Right lobe of liver (tissue), 6 donors: Measurements from ENCODE around the gene VPS35L. TPM values are rescaled to one million over a fixed set of nuclear protein-coding genes. Genes with fewer than 3 reads are reported as not detected.

ENCODE experiments used
- ATAC-seq, 4 donors: fragments of 200-7000 bp; cut with Tn5 transposase; one replicate each; pipeline ENCODE4 v1.9.1; 2020; ENCODE audit warnings: mild to moderate bottlenecking in 4 of 4, moderate library complexity in 4 of 4
- DNase-seq, 3 donors: peaks; one replicate each; pipeline ENCODE4 v3.0.0-alpha.2; 2020
- H3K27ac ChIP-seq, 3 donors: fragments of 200-600 bp; one replicate each; pipeline ENCODE4 v1.8.0; 2022
- H3K27me3 ChIP-seq, 2 donors: fragments of 200-600 bp; one replicate each; pipeline ENCODE4 v1.8.0; 2022
- H3K36me3 ChIP-seq, 4 donors: fragments of 200-600 bp; sonication (generic) in 1 of 4; one replicate each; pipeline versions ENCODE4 v1.5.1 to v1.8.0; 2017 to 2022; ENCODE audit warnings: control low read depth in 1 of 4
- H3K4me1 ChIP-seq, 4 donors: fragments of 200-600 bp; sonication (generic) in 1 of 4; one replicate each; pipeline versions ENCODE4 v1.5.1 to v1.8.0; 2017 to 2022; ENCODE audit warnings: control low read depth in 1 of 4
- H3K4me3 ChIP-seq, 3 donors: fragments of 200-600 bp; one replicate each; pipeline ENCODE4 v1.8.0; 2022
- H3K9me3 ChIP-seq, 4 donors: fragments of 200-600 bp; sonication (generic) in 1 of 4; one replicate each; pipeline versions ENCODE4 v1.5.1 to v1.8.0; 2017 to 2022; ENCODE audit warnings: control low read depth in 1 of 4
- CTCF ChIP-seq, 4 donors: fragments of 200-600 bp in 3 of 4; fragments of 450-650 bp in 1 of 4; IDR thresholded peaks; one replicate each; pipeline versions ENCODE4 v1.5.1 to v1.8.0; 2016 to 2022; ENCODE audit warnings: antibody characterized with exemption in 4 of 4, mild to moderate bottlenecking in 2 of 4
- POLR2A ChIP-seq: fragments of 450-650 bp; IDR thresholded peaks from one replicate; pipeline ENCODE4 v1.6.1; 2017; ENCODE audit warnings: antibody characterized with exemption, mild to moderate bottlenecking
- WGBS: methylation state at CpG from one replicate; pipeline ENCODE4 v1.1.6; 2018; ENCODE audit warnings: low coverage, low lambda C conversion rate; ENCODE audit not compliant: insufficient coverage; ENCODE audit errors: missing lambda C conversion rate; 5-methylcytosine and 5-hydroxymethylcytosine counted together
- intact Hi-C, 2 donors: fragments of 100-400 bp; cut with DNase I; formaldehyde crosslinking; loops; one replicate each; pipeline versions ENCODE4 v1.11.2 to v1.14.1; 2022
- total RNA-seq, 6 experiments: library from RNA; depleted of rRNA in 2 of 6; stranded (reverse); fragments of >200 nt in 2 of 6; fragmentation: NEBNext Ultra II Directional in 3 of 6; extraction: Animal tissue kit (Norgen Biotek cat#: 25700) in 3 of 6; gene quantifications; one replicate each; pipeline versions ENCODE4 v1.1.0 to v1.2.4, GENCODE V29; 2016 to 2023
- donor health status: DM: no; HTN: yes; CAD: no.
- donor health status: DM: no; HTN: no; CAD: no.
- donor health status: DM: no; HTN: no; CAD: no.
- donor health status: DM: no; HTN: yes; CAD: no.
- donor health status: DM: no; HTN: yes; CAD: no.

Gene VPS35L
- total RNA-seq, 6 experiments from 2014 or later = 19.3 to 24.3 (median 20.4) TPM

- H3K4me1 ChIP-seq = no peaks in the 10 kb centered on the region
- 94% methylated on average over 10 of the region's 10 CpGs for WGBS
- no peaks in the 10 kb centered on the region for H3K27me3 ChIP-seq
- no peak for TF ChIP-seq CTCF (IDR thresholded peaks at IDR 0.05)
- TF ChIP-seq POLR2A = no peak
- no peak overlapping the region for H3K4me3 ChIP-seq
- no peak for ATAC-seq
- DNase-seq = no peak
- peaks cover 0 to 63% (median 28%) of the 10 kb centered on the region in 4 donors for H3K36me3 ChIP-seq
- intact Hi-C loops = no loop called here
- no peak overlapping the region for H3K27ac ChIP-seq
- H3K9me3 ChIP-seq = no peaks in the 10 kb centered on the region
These were observed 23.0 kb downstream of the VPS35L start for GRCh38 chr16:19578378-19578971.

DNA sequence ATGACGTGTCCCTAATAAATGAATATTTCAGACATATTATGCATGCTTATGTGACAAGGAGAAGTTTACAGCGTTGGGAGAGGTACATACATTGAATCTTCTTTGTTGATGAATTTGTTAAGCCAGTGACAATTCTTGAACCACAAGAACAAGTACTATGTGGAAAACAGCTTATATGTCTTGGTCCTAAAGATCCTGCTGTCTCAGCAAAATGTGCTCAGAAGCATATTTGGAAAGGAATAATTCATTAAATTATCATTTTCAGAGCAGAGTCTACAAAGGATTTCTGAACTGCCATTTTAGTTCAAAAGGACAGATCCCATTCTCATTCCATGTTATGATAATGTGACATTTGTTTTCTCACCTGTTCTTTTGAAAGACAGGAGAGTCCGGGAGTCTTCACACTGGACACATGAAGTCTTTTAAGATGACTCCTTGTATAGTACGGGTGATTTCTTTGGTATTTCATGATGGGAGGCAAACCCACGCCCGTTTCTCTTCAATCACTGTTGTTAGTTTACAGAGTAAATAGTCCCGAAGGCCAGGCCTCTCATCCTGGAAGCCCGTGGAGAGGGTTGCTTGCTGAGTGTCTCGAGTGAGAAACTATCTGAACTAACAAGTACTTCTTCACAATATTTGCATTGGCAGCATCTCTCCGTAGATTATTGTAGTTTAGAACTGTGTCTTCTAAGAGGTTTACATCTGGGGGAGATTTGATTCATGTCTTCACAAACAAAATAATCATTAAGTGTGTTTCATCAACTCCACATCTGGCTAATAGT is 26.7 kb downstream of the VPS35L start:
- H3K4me1 ChIP-seq = no peaks in the 10 kb centered on the region
- ATAC-seq (no peak), DNase-seq (no peak)
- no peaks in the 10 kb centered on the region for H3K27me3 ChIP-seq
- no peak overlapping the region for H3K4me3 ChIP-seq
- intact Hi-C loops = no loop called here
- H3K27ac ChIP-seq = no peak overlapping the region
- H3K9me3 ChIP-seq = no peaks in the 10 kb centered on the region
- peaks cover 0 to 43% (median 17%) of the 10 kb centered on the region in 4 donors for H3K36me3 ChIP-seq
- 65% methylated on average over 10 of the region's 10 CpGs for whole genome bisulfite sequencing
- TF ChIP-seq CTCF (IDR thresholded peaks at IDR 0.05) (no peak), POLR2A (no peak)

DNA sequence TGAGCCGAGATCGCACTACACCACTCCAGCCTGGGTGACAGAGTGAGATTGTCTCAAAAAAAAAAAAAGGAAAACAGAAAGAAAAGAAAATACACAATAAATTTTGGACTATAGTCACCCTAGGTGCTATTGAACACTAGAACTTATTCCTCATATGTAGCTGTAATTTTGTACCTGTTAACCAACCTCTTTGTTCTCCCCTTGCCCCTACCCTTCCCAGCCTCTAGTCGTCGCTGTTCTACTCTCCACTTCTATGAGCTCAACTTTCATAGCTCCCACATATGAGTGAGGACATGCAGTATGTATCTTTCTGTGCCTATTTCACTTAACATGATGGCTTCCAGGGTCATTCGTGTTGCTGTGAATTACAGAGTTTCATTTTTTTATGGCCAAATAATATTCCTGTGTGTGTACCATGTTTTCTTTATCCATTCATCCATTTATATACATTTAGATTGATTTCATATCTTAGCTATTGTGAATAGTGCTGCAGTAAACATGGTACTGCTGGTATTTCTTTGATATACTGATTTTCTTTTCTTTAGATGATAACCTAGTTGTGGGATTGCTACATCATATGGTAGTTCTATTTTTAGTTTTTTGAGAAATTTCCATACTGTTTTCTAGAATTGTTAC is 28.3 kb downstream of the VPS35L start:
- TF ChIP-seq CTCF (IDR thresholded peaks at IDR 0.05) (peak; percentile 50 to 80 (median 75)), POLR2A (no peak)
- Histone ChIP-seq H3K27me3 (no peaks in the 10 kb centered on the region), H3K36me3 (peaks cover 0 to 35% (median 17%) of the 10 kb centered on the region in 4 donors), H3K4me1 (no peaks in the 10 kb centered on the region), H3K9me3 (no peaks in the 10 kb centered on the region), H3K27ac (no peak overlapping the region), H3K4me3 (no peak overlapping the region)
- ATAC-seq (peak; percentile 78 to 83 (median 80)), DNase-seq (no peak)
- WGBS = 60% methylated on average over 5 of the region's 5 CpGs
- intact Hi-C loops = no loop called here

GRCh38 chr16:19588661-19589060 is 33.2 kb downstream of the VPS35L start:
- intact Hi-C loops = no loop called here
- Histone ChIP-seq H3K9me3 (no peaks in the 10 kb centered on the region), H3K4me3 (no peak overlapping the region), H3K27ac (no peak overlapping the region), H3K27me3 (no peaks in the 10 kb centered on the region), H3K36me3 (peaks cover 0 to 21% (median 8%) of the 10 kb centered on the region in 4 donors), H3K4me1 (no peaks in the 10 kb centered on the region)
- no peak for ATAC-seq
- 83% methylated on average over 4 of the region's 5 CpGs for WGBS
- TF ChIP-seq CTCF (IDR thresholded peaks at IDR 0.05) = no peak
- no peak for TF ChIP-seq POLR2A
- no peak for DNase-seq
